CD4-positive, alpha-beta T cell (primary cell): ENCODE results near the gene ASB16. TPM values are rescaled to one million over a fixed set of nuclear protein-coding genes. Genes with fewer than 3 reads are reported as not detected.

Experiments
- ATAC-seq: fragments of 200-7000 bp; cut with Tn5 transposase; one replicate; pipeline ENCODE4 v1.10.0; 2022; ENCODE audit warnings: mild to moderate bottlenecking; ENCODE audit not compliant: poor library complexity
- CTCF ChIA-PET: fragments of 350-600 bp; sonication (Branson Sonifier 250); formaldehyde crosslinking; loops from one replicate; lab custom pipeline; 2021; ENCODE audit warnings: antibody characterized with exemption, inconsistent platforms; lab: Charles Lee
- POLR2A ChIA-PET: fragments of 350-600 bp; sonication (Branson Sonifier 250); formaldehyde crosslinking; loops from one replicate; lab custom pipeline; 2021; ENCODE audit warnings: antibody characterized with exemption, inconsistent platforms; lab: Charles Lee
- DNase-seq, 14 experiments: peaks; one replicate each; pipeline ENCODE4 v3.0.0-alpha.2; 2013 to 2020; ENCODE audit warnings: mixed read lengths in 2 of 14
- H3K27ac ChIP-seq, 2 donors: one replicate each; pipeline versions ENCODE4 v1.5.1 to v1.7.0; 2013; ENCODE audit warnings: low read length in 2 of 2, low read depth in 1 of 2, mild to moderate bottlenecking in 1 of 2
- H3K27me3 ChIP-seq, 2 experiments: 1 replicate in 1 of 2; 2 replicates in 1 of 2; pipeline versions ENCODE4 v1.6.1 to v1.7.0; 2013; ENCODE audit warnings: low read length in 2 of 2, control low read depth in 1 of 2, mild to moderate bottlenecking in 1 of 2, moderate library complexity in 1 of 2; ENCODE audit not compliant: insufficient read depth in 2 of 2, control insufficient read depth in 1 of 2
- H3K36me3 ChIP-seq: one replicate; pipeline ENCODE4 v1.6.1; 2013; ENCODE audit warnings: low read length, control low read depth; ENCODE audit not compliant: insufficient read depth
- H3K4me1 ChIP-seq: one replicate; pipeline ENCODE4 v1.6.1; 2013; ENCODE audit warnings: low read length, control low read depth; ENCODE audit not compliant: insufficient read depth
- H3K4me3 ChIP-seq: one replicate; pipeline ENCODE4 v1.5.1; 2013; ENCODE audit warnings: mild to moderate bottlenecking, low read length, moderate library complexity
- H3K9me3 ChIP-seq, 2 experiments: 1 replicate in 1 of 2; 2 replicates in 1 of 2; pipeline versions ENCODE4 v1.6.1 to v1.7.0; 2013; ENCODE audit warnings: low read length in 2 of 2, mild to moderate bottlenecking in 2 of 2, control low read depth in 1 of 2, moderate library complexity in 1 of 2; ENCODE audit not compliant: control insufficient read depth in 1 of 2, insufficient read depth in 1 of 2
- H3K27ac Mint-ChIP-seq: one replicate; pipeline ENCODE4 v1.8.0; 2020; ENCODE audit warnings: mixed read lengths
- H3K27me3 Mint-ChIP-seq: one replicate; pipeline ENCODE4 v1.8.0; 2021; ENCODE audit warnings: mixed read lengths
- H3K36me3 Mint-ChIP-seq: one replicate; pipeline ENCODE4 v1.8.0; 2021; ENCODE audit warnings: low read depth, mixed read lengths
- H3K4me1 Mint-ChIP-seq: one replicate; pipeline ENCODE4 v1.8.0; 2021; ENCODE audit warnings: low read depth, mixed read lengths
- H3K4me3 Mint-ChIP-seq: one replicate; pipeline ENCODE4 v1.8.0; 2020; ENCODE audit warnings: mild to moderate bottlenecking, mixed read lengths
- H3K9me3 Mint-ChIP-seq: one replicate; pipeline ENCODE4 v1.8.0; 2020; ENCODE audit warnings: mixed read lengths
- CTCF ChIP-seq: fragments of 200-600 bp; IDR thresholded peaks from one replicate; pipeline ENCODE4 v1.8.0; 2022; ENCODE audit warnings: antibody characterized with exemption, mild to moderate bottlenecking
- intact Hi-C, 2 experiments: fragments of 100-400 bp; cut with DNase I in 1 of 2; cut with micrococcal nuclease in 1 of 2; formaldehyde crosslinking; loops; one replicate each; pipeline versions ENCODE4 v1.15.1 to v1.9.0; 2023 to 2025; cut with DNase I, micrococcal nuclease
- total RNA-seq, 174 experiments: library from RNA in 2 of 174; stranded (reverse) in 2 of 174; gene quantifications; one replicate each; pipeline ENCODE4 v1.2.3 and lab custom pipeline; 2021 to 2026

Gene ASB16
- total RNA-seq, 2 experiments from 2014 or later = 0.11 TPM; not detected in 1

GRCh38 chr17:44197107-44197506 lies 26.6 kb downstream of the ASB16 start:
- Histone ChIP-seq H3K36me3 (peaks cover 49% of the 10 kb centered on the region), H3K27ac (no peak overlapping the region), H3K9me3 (no peaks in the 10 kb centered on the region), H3K4me3 (no peak overlapping the region), H3K27me3 (no peaks in the 10 kb centered on the region), H3K4me1 (peaks cover 28% of the 10 kb centered on the region)
- ATAC-seq (no peak), DNase-seq (no peak)
- H3K9me3 Mint-ChIP-seq = no peaks in the 10 kb centered on the region
- H3K27me3 Mint-ChIP-seq = no peaks in the 10 kb centered on the region
- intact Hi-C loops = no loop called here
- H3K4me1 Mint-ChIP-seq = peaks cover 27% of the 10 kb centered on the region
- peak overlapping the region; percentile 93 for H3K27ac Mint-ChIP-seq
- POLR2A ChIA-PET = interaction anchor here (1.0 to 8.5 kb wide), 4 partner anchors 11 to 128 kb away, joined by 6 to 181 read pairs (median 60); partner anchors contain the start of genes SLC25A39, TMUB2 and UBTF
- peaks cover 64% of the 10 kb centered on the region for H3K36me3 Mint-ChIP-seq
- H3K4me3 Mint-ChIP-seq = no peak overlapping the region
- CTCF ChIA-PET = interaction anchor here (1.0 kb wide), 1 partner anchor 13 kb away, joined by 3 read pairs; no protein-coding TSS in a partner anchor
- no peak for TF ChIP-seq CTCF

DNA sequence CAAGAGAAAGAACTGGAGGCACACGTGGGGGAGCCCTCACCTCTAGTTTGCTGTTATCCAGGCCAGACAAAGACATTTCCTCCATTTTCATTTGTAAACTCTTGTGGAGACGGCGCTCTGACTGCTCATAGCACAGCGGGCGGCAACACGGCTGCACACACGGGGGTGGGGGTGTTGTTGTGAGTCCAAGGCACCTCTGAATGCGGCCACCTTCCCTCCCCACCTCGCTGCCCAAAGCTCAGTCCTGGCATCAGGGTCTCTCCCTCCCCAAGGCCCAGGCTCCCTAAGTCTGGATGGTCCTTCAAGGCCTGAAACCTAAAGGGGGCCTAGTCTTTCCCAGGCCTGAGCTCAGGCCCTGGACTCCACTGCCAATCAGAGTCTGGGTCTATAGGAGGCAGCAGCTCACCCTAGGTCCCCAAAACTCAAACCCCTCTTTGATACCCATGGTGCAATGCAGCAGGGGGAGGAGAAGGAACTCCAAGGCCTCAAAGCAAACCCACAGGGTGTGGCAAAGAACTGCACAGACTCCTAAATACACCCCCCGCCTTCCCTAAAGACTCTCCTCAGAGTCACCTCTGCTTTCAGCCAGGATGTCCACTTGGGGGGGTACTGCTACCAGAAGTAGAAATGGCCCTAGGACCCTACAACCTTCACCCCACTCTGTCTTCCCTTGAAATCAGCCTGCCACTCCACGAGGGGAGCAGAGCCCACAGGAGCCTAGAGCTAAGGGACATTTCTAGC lies 27.6 kb downstream of the ASB16 start:
- Mint-ChIP-seq H3K4me3 (peak overlapping the region; percentile 90), H3K27ac (peak overlapping the region; percentile 93), H3K36me3 (peaks cover 55% of the 10 kb centered on the region), H3K4me1 (peaks cover 36% of the 10 kb centered on the region), H3K27me3 (no peaks in the 10 kb centered on the region), H3K9me3 (no peaks in the 10 kb centered on the region)
- Histone ChIP-seq H3K9me3 (no peaks in the 10 kb centered on the region), H3K27me3 (no peaks in the 10 kb centered on the region), H3K27ac (peak overlapping the region; percentile 83 to 87), H3K36me3 (peaks cover 41% of the 10 kb centered on the region), H3K4me1 (peaks cover 30% of the 10 kb centered on the region), H3K4me3 (peak overlapping the region; percentile 94)
- TF ChIP-seq CTCF = no peak
- intact Hi-C loops = loop anchor here (1.0 to 2.0 kb wide), 3 partner anchors 10 to 21 kb away; partner anchors contain the start of genes TMUB2 (in 1 of the 2) and UBTF (in 1 of the 2)
- POLR2A ChIA-PET = interaction anchor here (1.0 to 8.5 kb wide), 8 partner anchors 9 to 129 kb away, joined by 5 to 181 read pairs (median 8); partner anchors contain the start of genes HDAC5, SLC25A39, TMUB2 and UBTF
- CTCF ChIA-PET = interaction anchor here (0.9 to 4.0 kb wide), 5 partner anchors 9 to 23 kb away, joined by 3 to 20 read pairs (median 4); no protein-coding TSS in a partner anchor
- peak; percentile 32 for ATAC-seq
- peak in 12 of 14 experiments; percentile 35 to 87 (median 55) for DNase-seq

DNA sequence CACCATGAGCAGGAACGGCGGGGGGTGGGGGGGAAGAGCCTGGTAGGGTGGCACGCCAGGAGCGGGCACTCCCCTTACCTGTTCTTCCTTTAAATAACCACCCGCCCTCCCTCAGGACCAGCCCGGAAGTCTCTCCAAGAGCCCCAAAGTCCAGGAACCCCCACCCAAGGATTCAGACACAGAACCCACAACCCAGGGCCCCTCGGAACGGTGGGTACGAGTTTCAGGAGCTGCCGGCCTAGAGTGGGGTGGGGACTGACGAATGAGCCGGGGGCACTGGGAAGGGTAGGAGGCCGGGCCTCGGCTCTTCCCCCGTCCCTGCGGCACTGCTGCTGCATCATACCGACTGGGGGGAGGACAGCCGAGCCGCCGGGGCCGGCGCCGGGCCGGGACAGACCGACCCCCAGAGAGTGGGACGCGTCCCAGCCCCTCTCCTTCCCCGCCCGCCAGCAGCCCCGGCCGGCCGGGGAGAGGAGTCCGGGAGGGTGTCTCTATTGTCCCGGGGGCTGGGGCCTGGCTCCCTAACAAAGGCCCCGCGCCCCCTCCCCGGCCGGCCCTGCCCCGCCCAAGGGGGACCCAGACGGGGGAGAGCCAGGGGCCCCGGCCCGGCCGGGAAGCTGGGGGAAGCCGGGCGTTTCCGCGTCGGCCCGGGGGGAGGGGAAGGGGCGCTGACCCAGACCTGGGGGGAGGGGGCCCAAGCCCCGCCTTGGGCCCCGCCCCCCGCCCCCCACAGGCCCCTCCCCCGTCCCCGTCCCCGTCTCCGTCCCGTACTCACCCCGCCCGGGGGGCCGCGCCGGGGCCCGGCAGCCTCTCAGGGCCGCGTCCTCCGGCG lies 28.4 kb downstream of the ASB16 start:
- no peaks in the 10 kb centered on the region for H3K9me3 ChIP-seq
- intact Hi-C loops = loop anchor here (1.0 to 2.0 kb wide), 3 partner anchors 11 to 20 kb away; partner anchors contain the start of genes TMUB2 (in 1 of the 2) and UBTF (in 1 of the 2)
- H3K27ac Mint-ChIP-seq = peak overlapping the region; percentile 93
- H3K27ac ChIP-seq = peak overlapping the region; percentile 83 to 87
- no peaks in the 10 kb centered on the region for H3K27me3 ChIP-seq
- H3K4me1 ChIP-seq = peaks cover 38% of the 10 kb centered on the region
- no peak for TF ChIP-seq CTCF
- CTCF ChIA-PET = interaction anchor here (0.9 to 4.0 kb wide), 4 partner anchors 10 to 22 kb away, joined by 3 to 20 read pairs (median 4); no protein-coding TSS in a partner anchor
- ATAC-seq (peak; percentile 14), DNase-seq (peak in 13 of 14 experiments; percentile 21 to 82 (median 53))
- peak overlapping the region; percentile 90 for H3K4me3 Mint-ChIP-seq
- no peaks in the 10 kb centered on the region for H3K9me3 Mint-ChIP-seq
- H3K36me3 ChIP-seq = peaks cover 33% of the 10 kb centered on the region
- no peaks in the 10 kb centered on the region for H3K27me3 Mint-ChIP-seq
- H3K4me3 ChIP-seq = peak overlapping the region; percentile 94
- H3K4me1 Mint-ChIP-seq = peaks cover 43% of the 10 kb centered on the region
- POLR2A ChIA-PET = interaction anchor here (0.6 to 8.5 kb wide), 10 partner anchors 10 to 950 kb away, joined by 3 to 181 read pairs (median 8); partner anchors contain the start of genes GPATCH8, HDAC5, HEXIM1 and SLC25A39
- peaks cover 56% of the 10 kb centered on the region for H3K36me3 Mint-ChIP-seq
